Stimulated activated CD8-positive, alpha-beta memory T cell treated with anti-CD3 and anti-CD28 coated beads, Interleukin-12 subunit alpha, Interleukin-12 subunit beta, amount 100 ng/mL, for 1 hour (primary cell): ENCODE measurements around the gene AKR1C8.
"Not testable (repeated sequence)": the region's sequence is repeated elsewhere in the genome, so short reads cannot be mapped to it uniquely, and the experiment has no call there.

Experiments
- DNase-seq: peaks from one replicate; pipeline ENCODE4 v3.0.0-alpha.2; 2020; ENCODE audit warnings: low read depth

Gene AKR1C8

GRCh38 chr10:5184987-5185775 lies at the start of gene AKR1C8:
Gene AKR1C8 (minus strand): TSS chr10:5185150. CDS start chr10:5185104, 46 bp downstream.
- no peak for DNase-seq

DNA sequence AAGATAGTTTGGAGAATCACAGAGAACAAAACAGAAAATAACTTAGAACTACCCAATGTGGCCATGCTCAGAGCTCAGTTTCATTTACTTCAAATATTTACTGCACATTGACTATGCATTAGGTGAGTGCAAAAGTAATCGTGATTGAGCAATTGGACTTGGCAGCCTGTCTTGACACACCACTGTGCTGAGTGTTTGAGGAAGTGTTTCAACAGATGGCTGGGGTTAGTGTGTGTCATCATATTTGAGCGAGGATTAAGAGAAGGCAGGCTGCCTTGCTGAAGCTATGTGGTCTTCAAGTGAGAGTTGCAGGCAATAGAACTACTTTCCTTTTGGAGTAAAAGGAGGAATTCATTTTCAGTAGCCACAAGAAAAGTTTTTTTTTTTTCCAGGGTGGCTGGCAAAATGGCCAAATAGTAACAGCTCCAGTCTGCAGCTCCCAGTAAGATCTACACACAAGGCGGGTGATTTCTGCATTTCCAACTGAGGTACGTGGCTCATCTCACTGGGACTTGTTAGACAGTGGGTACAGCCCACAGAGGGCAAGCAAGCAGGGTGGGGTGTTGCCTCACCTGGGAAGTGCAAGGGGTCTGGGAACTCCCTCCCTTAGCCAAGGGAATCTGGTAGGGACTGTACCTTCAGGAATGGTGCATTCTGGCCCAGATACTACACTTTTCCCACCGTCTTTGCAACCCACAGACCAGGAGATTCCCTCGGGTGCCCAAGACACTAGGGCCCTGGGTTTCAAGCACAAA lies 49.3 kb upstream of the AKR1C8 start:
- DNase-seq: no peak

DNA sequence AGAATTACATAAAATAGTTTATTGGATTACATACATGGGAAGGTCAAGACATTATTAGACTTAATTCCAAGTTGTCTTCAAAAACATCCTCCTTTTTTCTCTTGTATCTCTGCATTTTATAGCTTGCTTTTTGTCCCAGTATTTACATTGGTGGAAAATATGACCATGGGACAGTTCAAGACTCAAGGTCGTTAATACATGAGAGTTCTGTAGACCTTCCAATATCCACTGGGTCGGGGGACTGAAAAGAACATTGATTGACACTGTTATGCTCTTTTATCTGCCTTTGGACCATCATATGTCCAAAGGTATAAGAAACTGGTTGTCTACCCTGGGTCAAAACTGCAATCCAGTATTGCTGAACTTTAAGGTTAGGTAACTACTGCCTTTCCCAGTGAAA lies 48.4 kb upstream of the AKR1C8 start:
- DNase-seq: no peak

DNA sequence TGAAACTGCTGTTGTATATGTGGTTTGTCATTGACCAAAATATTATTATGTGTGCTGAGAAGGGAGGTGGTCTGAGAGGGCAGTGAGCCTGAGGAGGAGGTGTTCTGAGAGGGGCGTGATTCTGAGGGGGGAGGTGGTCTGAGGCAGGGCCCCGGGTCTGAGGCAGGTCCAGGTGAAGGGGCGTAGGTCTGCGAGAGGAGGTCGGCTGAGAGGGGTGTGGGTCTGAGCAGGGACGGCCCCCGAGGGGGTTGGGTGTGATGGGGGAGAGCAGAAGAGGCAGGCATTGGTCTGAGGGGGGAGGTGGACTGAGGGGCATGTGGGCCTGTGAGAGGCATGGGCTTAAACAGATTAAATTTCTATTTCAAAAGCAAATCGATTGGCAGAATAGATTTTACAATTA lies 44.1 kb upstream of the AKR1C8 start:
- no peak for DNase-seq

- DNase-seq: not testable (repeated sequence)
Measured at GRCh38 chr10:5222942-5223341, 38.0 kb upstream of the AKR1C8 start.

DNA sequence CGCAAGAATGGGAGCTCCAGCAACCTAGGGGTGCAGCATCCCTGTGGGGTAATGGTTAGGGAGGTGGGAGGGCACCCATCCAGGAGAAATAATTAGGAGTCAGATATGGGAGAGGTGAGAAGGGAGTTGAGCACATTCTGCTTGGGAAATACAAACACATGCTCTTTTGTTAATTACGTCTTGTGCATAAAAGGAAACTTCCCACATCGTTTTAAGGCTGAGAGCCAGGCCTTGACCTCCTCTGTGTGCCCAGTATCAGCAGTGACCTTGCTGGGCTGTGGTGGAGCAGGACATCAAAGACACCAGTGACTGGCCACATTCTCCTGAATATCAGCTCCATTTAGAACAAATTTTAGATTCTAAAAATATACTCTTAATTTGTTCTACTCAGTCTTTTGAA lies 34.3 kb upstream of the AKR1C8 start:
- DNase-seq: no peak

DNA sequence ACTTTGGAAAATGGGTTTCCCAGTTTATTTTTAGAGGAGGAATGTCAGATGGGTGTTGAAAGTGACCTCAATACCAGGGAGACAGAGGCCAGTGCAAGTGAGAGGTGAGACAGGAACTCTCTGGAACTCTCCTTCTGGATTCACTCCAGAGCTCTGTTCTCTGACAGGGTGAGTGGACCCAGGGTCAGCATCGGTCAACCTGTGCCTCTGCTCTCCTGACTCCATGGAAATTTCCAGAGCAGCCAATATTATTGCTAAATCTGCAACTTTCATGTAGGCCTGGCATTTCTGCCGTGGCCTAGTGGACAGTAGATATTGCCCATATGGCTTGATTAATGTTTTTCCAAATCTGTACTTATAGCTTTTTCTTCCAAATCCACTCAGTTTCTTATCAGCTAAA lies 31.9 kb upstream of the AKR1C8 start:
- no peak for DNase-seq

DNA sequence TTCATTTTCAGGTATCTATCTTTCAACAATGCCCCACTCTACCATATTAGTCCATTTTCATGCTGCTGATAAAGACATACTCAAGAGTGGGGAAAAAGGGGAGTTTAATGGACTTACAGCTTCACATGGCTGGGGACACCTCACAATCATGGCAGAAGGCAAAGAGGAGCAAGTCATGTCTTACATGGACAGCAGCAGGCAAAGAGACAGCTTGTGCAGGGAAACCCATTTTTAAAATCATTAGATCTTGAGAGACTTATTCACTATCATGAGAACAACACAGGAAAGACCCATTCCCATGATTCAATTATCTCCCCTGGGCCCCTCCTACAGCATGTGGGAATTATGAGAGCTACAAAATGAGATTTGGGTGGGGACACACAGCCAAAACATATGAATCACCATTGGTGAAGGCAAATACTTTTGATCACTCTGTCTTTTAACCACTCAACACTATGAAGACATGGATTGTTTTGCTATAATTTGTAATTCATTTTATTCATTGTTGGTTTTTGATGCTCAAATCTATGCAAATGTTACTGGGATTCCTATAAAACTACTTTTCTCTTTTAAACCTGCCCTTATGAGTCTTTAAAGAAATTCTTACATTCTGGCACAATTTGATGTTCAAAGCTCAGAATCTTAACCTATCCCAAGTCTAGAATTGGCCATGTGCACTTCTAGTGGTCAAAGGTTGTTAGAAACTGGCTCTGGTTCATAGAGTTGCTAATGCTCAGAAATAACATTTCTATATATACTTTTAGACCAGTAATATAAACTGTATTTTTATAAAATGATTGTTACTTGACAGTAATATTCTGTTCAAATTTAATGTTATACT lies 27.0 kb upstream of the AKR1C8 start:
- no peak for DNase-seq

- DNase-seq: not testable (repeated sequence)
Measured at GRCh38 chr10:5210261-5210660, 25.3 kb upstream of the AKR1C8 start.

GRCh38 chr10:5209776-5210175 lies 24.8 kb upstream of the AKR1C8 start:
- not testable (repeated sequence) for DNase-seq

DNA sequence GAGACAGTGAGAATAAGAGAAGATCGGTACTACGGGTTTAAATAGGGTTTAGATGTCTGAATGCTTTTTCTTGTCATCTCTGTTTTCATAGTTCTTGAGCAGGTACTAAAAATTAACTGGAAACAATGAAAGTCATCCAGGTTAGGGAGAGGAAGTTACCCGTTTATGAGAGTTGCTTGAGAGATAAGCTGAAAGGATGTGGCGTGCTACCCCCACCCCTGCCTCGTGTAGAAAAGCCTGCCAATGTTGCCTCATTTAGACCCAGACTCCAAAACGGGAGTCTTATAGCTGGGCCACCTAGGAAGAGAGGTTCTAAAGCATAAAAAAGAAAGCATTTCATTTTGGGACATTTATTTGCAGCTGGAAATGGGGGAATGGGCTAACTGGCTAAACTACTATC lies 21.8 kb upstream of the AKR1C8 start:
- no peak for DNase-seq

GRCh38 chr10:5199398-5199797 lies 14.4 kb upstream of the AKR1C8 start:
- no peak for DNase-seq

- DNase-seq: no peak
Measured at GRCh38 chr10:5198386-5198785, 13.4 kb upstream of the AKR1C8 start.

DNA sequence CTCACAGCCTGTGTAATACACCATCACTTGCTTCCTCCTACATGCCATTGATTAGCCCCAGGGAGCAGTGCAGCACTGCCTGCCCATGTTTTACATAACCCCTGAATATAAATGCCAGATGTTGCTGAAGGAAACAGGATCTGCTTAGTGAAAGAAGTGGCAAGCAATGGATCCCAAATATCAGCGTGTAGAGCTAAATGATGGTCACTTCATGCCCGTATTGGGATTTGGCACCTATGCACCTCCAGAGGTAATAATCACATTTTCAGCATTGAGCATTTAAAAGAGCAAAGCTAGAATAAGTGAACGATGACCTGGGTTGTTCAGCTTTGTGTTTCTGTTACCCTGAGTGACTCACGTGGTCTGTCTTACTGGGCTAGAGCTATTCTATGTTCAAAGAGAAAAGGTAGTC lies 11.8 kb upstream of the AKR1C8 start, which contains the start of gene AKR1C4:
TSS of gene AKR1C4 (plus strand) at position 136 of the 412 bp plus-strand sequence. CDS start at position 167, 31 bp downstream.
- no peak for DNase-seq

GRCh38 chr10:5195727-5196374 lies 10.9 kb upstream of the AKR1C8 start:
- no peak for DNase-seq

- DNase-seq: no peak
Measured at GRCh38 chr10:5194431-5194830, 9.5 kb upstream of the AKR1C8 start.

DNA sequence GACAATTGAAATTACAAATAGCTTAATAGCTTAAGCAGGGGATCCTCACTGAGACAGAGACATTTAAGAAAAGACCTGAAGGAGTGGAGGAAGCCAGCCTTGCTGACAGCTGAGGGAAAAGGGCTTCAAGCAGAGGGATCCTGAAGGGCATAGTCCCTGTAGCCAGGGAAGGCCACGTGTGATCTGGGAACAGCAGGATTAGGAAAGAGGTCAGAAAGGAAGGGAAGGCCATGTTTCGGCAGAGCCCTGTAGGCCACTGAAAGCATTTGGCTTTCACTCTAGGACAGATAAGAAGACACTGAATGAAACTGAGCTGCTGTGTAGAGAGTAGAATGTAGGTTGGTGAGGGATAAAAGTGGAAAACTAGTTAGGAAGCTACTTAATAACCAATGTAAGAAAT lies 3.4 kb upstream of the AKR1C8 start:
- no peak for DNase-seq

DNA sequence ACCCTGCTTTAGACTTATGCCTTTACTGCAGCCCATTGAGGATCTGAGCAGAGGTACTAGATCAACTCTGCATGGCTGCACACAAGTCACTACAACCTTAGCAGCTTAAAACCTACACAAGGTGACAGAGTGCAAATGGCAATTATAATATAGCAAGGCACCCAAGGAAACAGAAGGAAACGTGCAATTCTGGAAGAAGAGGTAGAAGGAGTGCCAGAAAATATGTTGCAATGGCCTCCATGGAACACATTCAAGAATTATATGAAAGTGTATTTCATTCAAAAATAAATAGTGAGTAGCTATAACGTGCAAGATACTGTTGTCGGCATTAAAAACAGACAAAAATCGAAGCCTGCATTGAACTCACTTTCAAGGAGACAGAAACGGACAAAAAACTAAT lies 2.9 kb upstream of the AKR1C8 start:
- no peak for DNase-seq

GRCh38 chr10:5183923-5184322 lies 1.0 kb downstream of the AKR1C8 start:
- DNase-seq: no peak

- not testable (repeated sequence) for DNase-seq
Measured at GRCh38 chr10:5180503-5180902, 4.4 kb downstream of the AKR1C8 start.

DNA sequence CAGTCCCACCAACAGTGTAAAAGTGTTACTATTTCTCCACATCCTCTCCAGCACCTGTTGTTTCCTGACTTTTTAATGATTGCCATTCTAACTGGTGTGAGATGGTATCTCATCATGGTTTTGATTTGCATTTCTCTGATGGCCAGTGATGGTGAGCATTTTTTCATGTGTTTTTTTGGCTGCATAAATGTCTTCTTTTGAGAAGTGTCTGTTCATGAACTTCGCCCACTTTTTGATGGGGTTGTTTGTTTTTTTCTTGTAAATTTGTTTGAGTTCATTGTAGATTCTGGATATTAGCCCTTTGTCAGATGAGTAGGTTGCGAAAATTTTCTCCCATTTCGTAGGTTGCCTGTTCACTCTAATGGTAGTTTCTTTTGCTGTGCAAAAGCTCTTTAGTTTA lies 9.4 kb downstream of the AKR1C8 start:
- not testable (repeated sequence) for DNase-seq

DNA sequence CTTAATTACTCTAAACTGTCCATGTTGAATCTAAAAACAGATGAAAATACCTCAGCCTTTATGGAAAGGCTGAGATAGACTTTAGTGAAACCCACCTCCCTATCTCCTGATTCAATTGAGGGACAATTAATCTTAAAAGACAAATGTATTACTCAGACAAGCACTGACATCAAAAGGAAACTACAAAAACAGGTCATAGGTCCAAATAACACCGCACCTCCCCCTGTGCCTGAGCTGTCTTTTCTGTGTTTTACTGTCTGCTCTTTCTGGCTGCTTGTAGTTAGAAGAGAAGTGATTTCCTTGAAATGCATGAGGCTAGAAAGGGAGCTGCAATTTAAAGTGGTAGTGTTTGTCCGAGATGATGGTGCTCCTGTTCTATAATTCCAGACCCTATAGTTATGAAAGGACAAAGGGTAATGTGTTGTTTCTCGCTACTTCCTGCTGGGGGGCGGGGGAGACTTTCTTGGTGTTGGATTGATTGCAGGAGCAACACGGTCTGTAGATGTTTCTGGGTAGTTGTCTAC lies 16.0 kb downstream of the AKR1C8 start:
- DNase-seq: no peak
